Measurements from ENCODE around the gene ORC2. TPM values are rescaled to one million over a fixed set of nuclear protein-coding genes. Genes with fewer than 3 reads are reported as not detected.

The ORC2 gene
- total RNA-seq, 1 donor from 2014 or later: 38.3 TPM

GRCh38 chr2:200864176-200865034, 99.1 kb downstream of the ORC2 start, which contains the start of gene CLK1:
TSS of gene CLK1 (minus strand) at chr2:200864658. CDS start at chr2:200861862, 2,796 bp downstream.
- Mint-ChIP-seq H3K9me3 (no peaks in the 10 kb centered on the region), H3K4me1 (ENCODE audit: unreplicated experiment) (peaks cover 29% of the 10 kb centered on the region), H3K27ac (peak within 1 kb of the TSS; percentile 100), H3K36me3 (peaks cover 26% of the 10 kb centered on the region), H3K27me3 (no peaks in the 10 kb centered on the region), H3K4me3 (peak within 1 kb of the TSS; percentile 93)
- TF ChIP-seq CTCF (conservative IDR thresholded peaks at IDR 0.05): no peak
- peak; percentile 93 for DNase-seq (ENCODE audit: extremely low spot score, unreplicated experiment)

- H3K36me3 Mint-ChIP-seq: peaks cover 26% of the 10 kb centered on the region
- no peaks in the 10 kb centered on the region for H3K27me3 Mint-ChIP-seq
- no peak for DNase-seq (ENCODE audit: extremely low spot score, unreplicated experiment)
- peaks cover 29% of the 10 kb centered on the region for H3K4me1 Mint-ChIP-seq (ENCODE audit: unreplicated experiment)
- peak overlapping the region; percentile 93 for H3K4me3 Mint-ChIP-seq
- no peak for TF ChIP-seq CTCF (conservative IDR thresholded peaks at IDR 0.05)
- H3K27ac Mint-ChIP-seq: peak overlapping the region; percentile 100
- H3K9me3 Mint-ChIP-seq: no peaks in the 10 kb centered on the region
Measured at GRCh38 chr2:200863782-200864175, 99.7 kb downstream of the ORC2 start.

GRCh38 chr2:200862532-200863000, 100.9 kb downstream of the ORC2 start:
- Mint-ChIP-seq H3K4me1 (ENCODE audit: unreplicated experiment) (peaks cover 29% of the 10 kb centered on the region), H3K9me3 (no peaks in the 10 kb centered on the region), H3K4me3 (peak overlapping the region; percentile 93), H3K27me3 (no peaks in the 10 kb centered on the region), H3K36me3 (peaks cover 38% of the 10 kb centered on the region), H3K27ac (peak overlapping the region; percentile 100)
- TF ChIP-seq CTCF (conservative IDR thresholded peaks at IDR 0.05): no peak
- no peak for DNase-seq (ENCODE audit: extremely low spot score, unreplicated experiment)

- peaks cover 43% of the 10 kb centered on the region for H3K36me3 Mint-ChIP-seq
- peak overlapping the region; percentile 100 for H3K27ac Mint-ChIP-seq
- peak overlapping the region; percentile 93 for H3K4me3 Mint-ChIP-seq
- peaks cover 22% of the 10 kb centered on the region for H3K4me1 Mint-ChIP-seq (ENCODE audit: unreplicated experiment)
- no peaks in the 10 kb centered on the region for H3K27me3 Mint-ChIP-seq
- DNase-seq (ENCODE audit: extremely low spot score, unreplicated experiment): no peak
- no peak for TF ChIP-seq CTCF (conservative IDR thresholded peaks at IDR 0.05)
- no peaks in the 10 kb centered on the region for H3K9me3 Mint-ChIP-seq
Measured at GRCh38 chr2:200861617-200862155, 101.8 kb downstream of the ORC2 start.

- no peak for TF ChIP-seq CTCF (conservative IDR thresholded peaks at IDR 0.05)
- peak overlapping the region; percentile 76 for H3K4me3 Mint-ChIP-seq
- H3K27ac Mint-ChIP-seq: peak overlapping the region; percentile 42
- no peak for DNase-seq (ENCODE audit: extremely low spot score, unreplicated experiment)
- peaks cover 48% of the 10 kb centered on the region for H3K36me3 Mint-ChIP-seq
- no peaks in the 10 kb centered on the region for H3K27me3 Mint-ChIP-seq
- no peaks in the 10 kb centered on the region for H3K9me3 Mint-ChIP-seq
- peaks cover 21% of the 10 kb centered on the region for H3K4me1 Mint-ChIP-seq (ENCODE audit: unreplicated experiment)
Measured at GRCh38 chr2:200860092-200860795, 103.2 kb downstream of the ORC2 start.

Other genes starting within 250 kb of the ORC2 start
- 254 and 275 TPM in 2 replicates for gene BZW1, start 151.8 kb downstream of the ORC2 start, total RNA-seq (ENCODE audit: low replicate concordance)
- gene CLK1, start 99.0 kb downstream of the ORC2 start, total RNA-seq (ENCODE audit: low replicate concordance): 100 and 106 TPM in 2 replicates
- 37.2 and 47.2 TPM in 2 replicates for gene PPIL3, start 74.6 kb downstream of the ORC2 start, total RNA-seq (ENCODE audit: low replicate concordance)
- gene NIF3L1, start 74.3 kb downstream of the ORC2 start, total RNA-seq (ENCODE audit: low replicate concordance): 27.4 and 36.3 TPM in 2 replicates
- gene HYCC2, start 108.0 kb upstream of the ORC2 start, total RNA-seq (ENCODE audit: low replicate concordance): 17.9 and 19.6 TPM in 2 replicates
- gene NDUFB3, start 108.3 kb upstream of the ORC2 start, total RNA-seq (ENCODE audit: low replicate concordance): 101 TPM in 2 replicates
- 26.5 and 58.5 TPM in 2 replicates for gene CFLAR, start 152.5 kb upstream of the ORC2 start, total RNA-seq (ENCODE audit: low replicate concordance)
- 1.6 and 3.6 TPM in 2 replicates for gene CASP10, start 219.5 kb upstream of the ORC2 start, total RNA-seq (ENCODE audit: low replicate concordance)